KMS-11 (cell line): ENCODE data around the gene BOLA2B.

Experiments used
- H2AFZ ChIP-seq: fragments of 200-600 bp; sonication (generic); 2 replicates; pipeline ENCODE4 v1.6.1; 2016; ENCODE audit warnings: antibody characterized with exemption, mixed run types, low read depth
- H3K27ac ChIP-seq: fragments of 200-600 bp; sonication (generic); 2 replicates; pipeline ENCODE4 v1.6.1; 2016; ENCODE audit warnings: mild to moderate bottlenecking, mixed run types
- H3K27me3 ChIP-seq: fragments of 200-600 bp; sonication (generic); 2 replicates; pipeline ENCODE4 v1.6.1; 2017; ENCODE audit warnings: mild to moderate bottlenecking, low read depth, mixed run types, moderate library complexity; ENCODE audit not compliant: insufficient read depth
- H3K36me3 ChIP-seq: fragments of 200-600 bp; sonication (generic); 2 replicates; pipeline ENCODE4 v1.6.1; 2017; ENCODE audit warnings: mild to moderate bottlenecking, mixed run types; ENCODE audit not compliant: insufficient read depth
- H3K4me1 ChIP-seq: fragments of 200-600 bp; sonication (generic); 2 replicates; pipeline ENCODE4 v1.6.1; 2016; ENCODE audit warnings: mild to moderate bottlenecking, low read depth, mixed run types; ENCODE audit not compliant: poor library complexity, severe bottlenecking
- H3K4me2 ChIP-seq: fragments of 200-600 bp; sonication (generic); 2 replicates; pipeline ENCODE4 v1.7.0; 2016; ENCODE audit warnings: mild to moderate bottlenecking, mixed run types
- H3K4me3 ChIP-seq: fragments of 200-600 bp; sonication (generic); IDR thresholded peaks from 2 replicates; pipeline ENCODE4 v1.6.1; 2017; ENCODE audit warnings: low read depth, low read length, mixed read lengths; ENCODE audit not compliant: insufficient read depth
- H3K79me2 ChIP-seq: fragments of 200-600 bp; sonication (generic); 2 replicates; pipeline ENCODE4 v1.6.1; 2016; ENCODE audit warnings: low read depth, mixed run types; ENCODE audit not compliant: insufficient read depth
- H3K9ac ChIP-seq: fragments of 200-600 bp; sonication (generic); 2 replicates; pipeline ENCODE4 v1.6.1; 2016; ENCODE audit warnings: mild to moderate bottlenecking, mixed run types
- H4K20me1 ChIP-seq: fragments of 200-600 bp; sonication (generic); 2 replicates; pipeline ENCODE4 v1.6.1; 2016; ENCODE audit warnings: mild to moderate bottlenecking, mixed run types; ENCODE audit not compliant: insufficient read depth
- CTCF ChIP-seq: fragments of 200-600 bp; sonication (generic); conservative IDR thresholded peaks from 2 replicates; pipeline ENCODE4 v1.6.1; 2017; ENCODE audit warnings: low read depth, mild to moderate bottlenecking, antibody characterized with exemption, low read length, moderate library complexity, mixed read lengths

BOLA2B gene

GRCh38 chr16:30152517-30152916 is 40.9 kb downstream of the BOLA2B start:
- H3K36me3 ChIP-seq, result no peaks in the 10 kb centered on the region
- H3K27me3 ChIP-seq, result no peaks in the 10 kb centered on the region
- H3K79me2 ChIP-seq, result no peaks in the 10 kb centered on the region
- TF ChIP-seq CTCF, result no peak
- no peak overlapping the region for H3K9ac ChIP-seq
- no peak overlapping the region for H3K27ac ChIP-seq
- no peaks in the 10 kb centered on the region for H4K20me1 ChIP-seq
- no peak overlapping the region for H3K4me2 ChIP-seq
- no peaks in the 10 kb centered on the region for H3K4me1 ChIP-seq
- H2AFZ ChIP-seq, result no peak overlapping the region
- no peak overlapping the region for H3K4me3 ChIP-seq

- no peak for TF ChIP-seq CTCF
These were observed 42.4 kb downstream of the BOLA2B start for GRCh38 chr16:30151091-30151490.

GRCh38 chr16:30149250-30149930 is 44.1 kb downstream of the BOLA2B start:
- H3K27ac ChIP-seq, result no peak overlapping the region
- no peak overlapping the region for H3K9ac ChIP-seq
- H3K4me2 ChIP-seq, result no peak overlapping the region
- H3K36me3 ChIP-seq, result no peaks in the 10 kb centered on the region
- no peaks in the 10 kb centered on the region for H4K20me1 ChIP-seq
- H2AFZ ChIP-seq, result no peak overlapping the region
- H3K4me3 ChIP-seq, result no peak overlapping the region
- H3K27me3 ChIP-seq, result no peaks in the 10 kb centered on the region
- TF ChIP-seq CTCF, result no peak
- H3K79me2 ChIP-seq, result no peaks in the 10 kb centered on the region
- no peaks in the 10 kb centered on the region for H3K4me1 ChIP-seq

More at GRCh38 chr16:30151091-30151490, 42.4 kb downstream of the BOLA2B start:
- no peak overlapping the region for H3K9ac ChIP-seq
- no peaks in the 10 kb centered on the region for H3K79me2 ChIP-seq
- H3K4me1 ChIP-seq, result no peaks in the 10 kb centered on the region
- no peak overlapping the region for H3K4me2 ChIP-seq
- no peak overlapping the region for H2AFZ ChIP-seq
- H3K4me3 ChIP-seq, result no peak overlapping the region
- H3K36me3 ChIP-seq, result no peaks in the 10 kb centered on the region
- no peaks in the 10 kb centered on the region for H4K20me1 ChIP-seq
- H3K27me3 ChIP-seq, result no peaks in the 10 kb centered on the region
- no peak overlapping the region for H3K27ac ChIP-seq

- H3K4me3 ChIP-seq, result no peak overlapping the region
- H3K27ac ChIP-seq, result no peak overlapping the region
- no peak overlapping the region for H2AFZ ChIP-seq
- H3K4me1 ChIP-seq, result no peaks in the 10 kb centered on the region
- TF ChIP-seq CTCF, result no peak
- no peak overlapping the region for H3K4me2 ChIP-seq
- H3K79me2 ChIP-seq, result no peaks in the 10 kb centered on the region
- H3K27me3 ChIP-seq, result no peaks in the 10 kb centered on the region
- no peak overlapping the region for H3K9ac ChIP-seq
- no peaks in the 10 kb centered on the region for H3K36me3 ChIP-seq
- no peaks in the 10 kb centered on the region for H4K20me1 ChIP-seq
These were observed 45.5 kb downstream of the BOLA2B start for GRCh38 chr16:30147843-30148510.
